Amniotic stem cell (primary cell): ENCODE results near the gene WNT11.

Source experiments
- DNase-seq: peaks from one replicate; lab custom pipeline; 2025; lab: John Stamatoyannopoulos, UW

WNT11 gene

GRCh38 chr11:76218449-76219178 is 12.3 kb upstream of the WNT11 start:
- DNase-seq = no peak

GRCh38 chr11:76217653-76218160 is 11.4 kb upstream of the WNT11 start:
- DNase-seq = no peak

GRCh38 chr11:76216536-76217325 is 10.4 kb upstream of the WNT11 start:
- no peak for DNase-seq

GRCh38 chr11:76215941-76216340 is 9.6 kb upstream of the WNT11 start:
- DNase-seq = no peak

GRCh38 chr11:76214968-76215548 is 8.8 kb upstream of the WNT11 start:
- no peak for DNase-seq

- no peak for DNase-seq
Observed at GRCh38 chr11:76214186-76214585, 7.9 kb upstream of the WNT11 start.

GRCh38 chr11:76212086-76213035 is 6.1 kb upstream of the WNT11 start:
- DNase-seq = no peak

GRCh38 chr11:76210931-76211851 is 4.9 kb upstream of the WNT11 start:
- DNase-seq = no peak

GRCh38 chr11:76209973-76210930 is 4.0 kb upstream of the WNT11 start:
- DNase-seq = peak; percentile 53

- no peak for DNase-seq
Observed at GRCh38 chr11:76209375-76209972, 3.2 kb upstream of the WNT11 start.

- DNase-seq = no peak
Observed at GRCh38 chr11:76208438-76209374, 2.4 kb upstream of the WNT11 start.

GRCh38 chr11:76207642-76208401 is 1.5 kb upstream of the WNT11 start:
- peak; percentile 42 for DNase-seq

- DNase-seq = no peak
Observed at GRCh38 chr11:76206077-76206326, 300 bp downstream of the WNT11 start.

- DNase-seq = no peak
Observed at GRCh38 chr11:76205252-76206076, 838 bp downstream of the WNT11 start.

GRCh38 chr11:76203937-76204336 is 2.4 kb downstream of the WNT11 start:
- no peak for DNase-seq

- DNase-seq = no peak
Observed at GRCh38 chr11:76203131-76203925, 3.0 kb downstream of the WNT11 start.
